GM12878 (cell line): ENCODE results near the gene NUPR1. TPM values are rescaled to one million over a fixed set of nuclear protein-coding genes. Genes with fewer than 3 reads are reported as not detected.

Experiments used
- ATAC-seq: fragments of 200-7000 bp; cut with Tn5 transposase; 3 replicates; pipeline ENCODE4 v1.9.1; 2020; ENCODE audit warnings: mild to moderate bottlenecking, moderate library complexity
- BruUV-seq: library from RNA; stranded (reverse); fragments of 400-500 nt; replicated peaks from 2 replicates; lab custom pipeline; 2021; lab: Mats Ljungman, UMichigan
- CTCF ChIA-PET: fragments of 300-600 bp; sonication (Branson Sonifier 250); formaldehyde crosslinking; extraction: SDS; loops from one replicate; lab custom pipeline; 2021; ENCODE audit warnings: inconsistent platforms; lab: Yijun Ruan, JAX
- POLR2A ChIA-PET: fragments of 350-600 bp; formaldehyde crosslinking; extraction: SDS; loops from one replicate; lab custom pipeline; 2021; ENCODE audit warnings: inconsistent platforms; lab: Charles Lee
- RAD21 ChIA-PET: fragments of 300-600 bp; sonication (Branson Sonifier 250); formaldehyde crosslinking; loops from one replicate; lab custom pipeline; 2023; ENCODE audit warnings: antibody characterized with exemption; ENCODE audit not compliant: unreplicated experiment; lab: Charles Lee
- SMC1A ChIA-PET: fragments of 300-600 bp; sonication (Branson Sonifier 250); formaldehyde crosslinking; loops from one replicate; lab custom pipeline; 2023; ENCODE audit not compliant: unreplicated experiment, uncharacterized antibody; lab: Charles Lee
- DNase-seq: peaks from one replicate; pipeline ENCODE4 v3.0.0-alpha.2; 2011; ENCODE audit warnings: low read depth, low spot score
- FAIRE-seq: peaks from 3 replicates; lab custom pipeline; 2011; peaks lifted over from hg19 to GRCh38; lab: Jason Lieb, UNC
- H2AFZ ChIP-seq: 2 replicates; pipeline ENCODE4 v1.6.0; 2011; ENCODE audit warnings: low read depth, low read length, control low read depth; ENCODE audit not compliant: control insufficient read depth
- H3K27ac ChIP-seq: 2 replicates; pipeline ENCODE4 v1.5.1; 2011; ENCODE audit warnings: control low read depth; ENCODE audit not compliant: control insufficient read depth, insufficient read depth
- H3K27me3 ChIP-seq, 2 experiments: replicated peaks in 1 of 2; 2 replicates each; pipeline versions ENCODE4 v1.6.0 to v1.6.1; 2011; ENCODE audit warnings: low read length in 1 of 2; ENCODE audit not compliant: control insufficient read depth in 2 of 2, insufficient read depth in 2 of 2
- H3K36me3 ChIP-seq, 2 experiments: 2 replicates each; pipeline ENCODE4 v1.5.1; 2011; ENCODE audit warnings: low read length in 1 of 2; ENCODE audit not compliant: control insufficient read depth in 2 of 2, insufficient read depth in 2 of 2
- H3K4me1 ChIP-seq: 2 replicates; pipeline ENCODE4 v1.6.1; 2011; ENCODE audit warnings: mild to moderate bottlenecking, low read length, moderate library complexity, mixed read lengths; ENCODE audit not compliant: control insufficient read depth, insufficient read depth
- H3K4me2 ChIP-seq: 2 replicates; pipeline ENCODE4 v1.6.0; 2011; ENCODE audit warnings: control low read depth; ENCODE audit not compliant: control insufficient read depth, insufficient read depth
- H3K4me3 ChIP-seq: fragments of 200-600 bp; sonication (generic); 2 replicates; pipeline ENCODE4 v1.5.1; 2016
- H3K79me2 ChIP-seq: 2 replicates; pipeline ENCODE4 v1.6.0; 2011; ENCODE audit warnings: low read length; ENCODE audit not compliant: control insufficient read depth, insufficient read depth
- H3K9ac ChIP-seq: 2 replicates; pipeline ENCODE4 v1.8.0; 2011; ENCODE audit warnings: low read length, control low read depth, mixed read lengths; ENCODE audit not compliant: control insufficient read depth, insufficient read depth
- H3K9me3 ChIP-seq: replicated peaks from 3 replicates; pipeline ENCODE4 v1.5.1; 2011; ENCODE audit warnings: mild to moderate bottlenecking, low read length; ENCODE audit not compliant: control insufficient read depth, insufficient read depth
- H4K20me1 ChIP-seq: 2 replicates; pipeline ENCODE4 v1.6.0; 2011; ENCODE audit not compliant: control insufficient read depth, insufficient read depth
- EED ChIP-seq: sonication (generic); IDR thresholded peaks from 2 replicates; pipeline ENCODE4 v1.6.1; 2016; ENCODE audit warnings: antibody characterized with exemption, low read depth
- IRF5 ChIP-seq: fragments of 450-650 bp; IDR thresholded peaks from 2 replicates; pipeline ENCODE4 v1.6.1; 2017; ENCODE audit warnings: borderline replicate concordance
- JUND ChIP-seq: IDR thresholded peaks from 2 replicates; pipeline ENCODE4 v1.6.1; 2012; ENCODE audit warnings: low read depth, mild to moderate bottlenecking, low read length, improper control_type of control experiment, moderate library complexity
- MEF2A ChIP-seq: IDR thresholded peaks from 2 replicates; pipeline ENCODE4 v1.6.1; 2011; ENCODE audit warnings: low read depth, mild to moderate bottlenecking, low read length, moderate library complexity; ENCODE audit not compliant: insufficient read depth
- MTA3 ChIP-seq: IDR thresholded peaks from 2 replicates; pipeline ENCODE4 v1.6.1; 2012; ENCODE audit warnings: low read length, inconsistent platforms, borderline replicate concordance
- NFIC ChIP-seq: IDR thresholded peaks from 2 replicates; pipeline ENCODE4 v1.6.1; 2012; ENCODE audit warnings: low read depth, mild to moderate bottlenecking, inconsistent platforms, low read length, moderate library complexity
- NR2F1 ChIP-seq: fragments of 450-650 bp; conservative IDR thresholded peaks from 2 replicates; pipeline ENCODE4 v1.6.1; 2017; ENCODE audit warnings: mild to moderate bottlenecking
- PBX3 ChIP-seq: IDR thresholded peaks from 2 replicates; pipeline ENCODE4 v1.6.1; 2011; ENCODE audit warnings: mild to moderate bottlenecking, low read depth, low read length, moderate library complexity; ENCODE audit not compliant: insufficient replicate concordance
- SMARCA5 ChIP-seq: fragments of 450-650 bp; IDR thresholded peaks from 2 replicates; pipeline ENCODE4 v1.6.1; 2017; ENCODE audit warnings: mild to moderate bottlenecking
- SREBF1 ChIP-seq: IDR thresholded peaks from 2 replicates; pipeline ENCODE4 v1.6.1; 2012; ENCODE audit warnings: mild to moderate bottlenecking, low read length
- YY1 ChIP-seq: IDR thresholded peaks from 2 replicates; pipeline ENCODE4 v1.6.1; 2011; ENCODE audit warnings: low read depth, mild to moderate bottlenecking, low read length
- ZNF687 ChIP-seq: fragments of 450-650 bp; IDR thresholded peaks from 2 replicates; pipeline ENCODE4 v1.6.1; 2017; ENCODE audit warnings: mild to moderate bottlenecking, moderate library complexity
- WGBS: methylation state at CpG from one replicate; pipeline ENCODE4 v1.1.6; 2016; ENCODE audit warnings: low lambda C conversion rate; ENCODE audit not compliant: insufficient replicate concordance, insufficient coverage; ENCODE audit errors: missing lambda C conversion rate; 5-methylcytosine and 5-hydroxymethylcytosine counted together
- in situ Hi-C: fragments of 300-500 bp; cut with MboI; formaldehyde crosslinking; loops from 9 replicates; pipeline ENCODE4 v1.14.3; 2018; ENCODE audit warnings: mixed read lengths
- intact Hi-C: fragments of 100-400 bp; cut with micrococcal nuclease; formaldehyde crosslinking; loops from one replicate; pipeline ENCODE4 v1.14.2; 2022; ENCODE audit not compliant: unreplicated experiment
- polyA plus RNA-seq, 11 experiments: library from polyadenylated mRNA; depleted of rRNA in 4 of 11; unstranded in 6 of 11; stranded (reverse) in 5 of 11; fragments of >200 nt; fragmentation: Nextera tagmentation in 4 of 11; fragmentation: Illumina TruSeq in 1 of 11; extraction: Ambion mirVana in 4 of 11; extraction: Trizol in 1 of 11; gene quantifications; 1 replicate in 1 of 11; 2 replicates in 10 of 11; pipeline versions ENCODE4 v1.2.1 to v1.2.3, GENCODE V29; 2011 to 2016; ENCODE audit warnings: inconsistent platforms in 2 of 11, missing spikeins in 2 of 11, low read depth in 1 of 11
- total RNA-seq, 4 experiments: library from RNA; depleted of rRNA in 3 of 4; stranded (reverse); fragments of >200 nt in 3 of 4; fragmentation: Illumina TruSeq in 1 of 4; extraction: Trizol in 1 of 4; gene quantifications; 2 replicates each; pipeline versions ENCODE4 v1.2.1 to v1.2.3, GENCODE V29; 2013 to 2021

NUPR1 gene
- total and polyA plus RNA-seq, 10 of the 15 experiments (the other 5 are each of a cell fraction or from before 2014, with no cell fraction given) = 0.04 to 0.78 (median 0.17) TPM; not detected in 2

GRCh38 chr16:28497861-28498599 lies 40.7 kb downstream of the NUPR1 start (continued):
- TF ChIP-seq ZNF687 (no peak), PBX3 (no peak), SMARCA5 (no peak)

- no peak overlapping the region for H3K9ac ChIP-seq
- RAD21 ChIA-PET = no interaction called here
- H3K27me3 ChIP-seq = no peaks in the 10 kb centered on the region
- H4K20me1 ChIP-seq = no peaks in the 10 kb centered on the region
- in situ Hi-C loops (no loop called here), intact Hi-C loops (loop anchor here (10.0 kb wide), 1 partner anchor 427 kb away; the partner anchor contains the start of gene RABEP2)
- BruUV-seq = no TSS peak
- no peaks in the 10 kb centered on the region for H3K36me3 ChIP-seq
- no peaks in the 10 kb centered on the region for H3K79me2 ChIP-seq
- H3K27ac ChIP-seq = no peak overlapping the region
- CTCF ChIA-PET = no interaction called here
- no peak for FAIRE-seq
- H3K9me3 ChIP-seq = no peaks in the 10 kb centered on the region
- H3K4me1 ChIP-seq = peaks cover 35% of the 10 kb centered on the region
- SMC1A ChIA-PET = no interaction called here
- no peak for ATAC-seq
- POLR2A ChIA-PET = no interaction called here
- H2AFZ ChIP-seq = no peak overlapping the region
- 77% methylated on average over 9 of the region's 9 CpGs for WGBS
- no peak for DNase-seq
- no peak overlapping the region for H3K4me2 ChIP-seq
- H3K4me3 ChIP-seq = no peak overlapping the region
- TF ChIP-seq MEF2A (no peak), JUND (no peak), EED (no peak), NR2F1 (no peak), IRF5 (no peak), MTA3 (no peak), SREBF1 (no peak), YY1 (no peak), NFIC (no peak)
Measured at GRCh38 chr16:28497386-28497785, 41.4 kb downstream of the NUPR1 start.
